Vagina (tissue), 2 donors: ENCODE measurements around the gene CEP70. TPM values are rescaled to one million over a fixed set of nuclear protein-coding genes. Genes with fewer than 3 reads are reported as not detected.
"Not testable (repeated sequence)": the region's sequence is repeated elsewhere in the genome, so short reads cannot be mapped to it uniquely, and the experiment has no call there.

Experiments
- DNase-seq, 2 donors: peaks; one replicate each; pipeline ENCODE4 v3.0.0-alpha.2; 2017; ENCODE audit errors: extremely low spot score in 2 of 2
- H3K27ac ChIP-seq: fragments of 200-600 bp; sonication (generic); one replicate; pipeline ENCODE4 v1.5.1; 2019
- H3K27me3 ChIP-seq: fragments of 200-600 bp; sonication (generic); one replicate; pipeline ENCODE4 v1.5.1; 2019
- H3K36me3 ChIP-seq, 2 donors: fragments of 200-600 bp; sonication (generic); one replicate each; pipeline ENCODE4 v1.5.1; 2017 to 2019
- H3K4me1 ChIP-seq: fragments of 200-600 bp; sonication (generic); one replicate; pipeline ENCODE4 v1.5.1; 2019
- H3K4me3 ChIP-seq, 2 donors: fragments of 200-600 bp; sonication (generic); 1 replicate in 1 of 2; 2 replicates in 1 of 2; pipeline ENCODE4 v1.5.1; 2016 to 2019
- H3K9me3 ChIP-seq: fragments of 200-600 bp; sonication (generic); one replicate; pipeline ENCODE4 v1.5.1; 2019
- CTCF ChIP-seq, 3 experiments: fragments of 450-650 bp in 2 of 3; fragments of 200-600 bp in 1 of 3; sonication (generic) in 1 of 3; IDR thresholded peaks; one replicate each; pipeline ENCODE4 v1.5.1; 2017 to 2019; ENCODE audit warnings: antibody characterized with exemption in 3 of 3, mild to moderate bottlenecking in 2 of 3, moderate library complexity in 2 of 3
- POLR2A ChIP-seq, 2 donors: fragments of 450-650 bp; IDR thresholded peaks; one replicate each; pipeline ENCODE4 v1.6.1; 2017; ENCODE audit warnings: antibody characterized with exemption in 2 of 2, mild to moderate bottlenecking in 2 of 2, moderate library complexity in 2 of 2
- POLR2AphosphoS5 ChIP-seq, 2 donors: sonication (generic); formaldehyde crosslinking; IDR thresholded peaks; one replicate each; pipeline ENCODE4 v1.9.0; 2017; ENCODE audit warnings: antibody characterized with exemption in 2 of 2, mild to moderate bottlenecking in 2 of 2, low read depth in 1 of 2; ENCODE audit not compliant: insufficient read depth in 1 of 2
- intact Hi-C: fragments of 100-400 bp; cut with DNase I; formaldehyde crosslinking; loops from one replicate; pipeline ENCODE4 v1.15.1; 2023
- total RNA-seq: library from RNA; depleted of rRNA; stranded (reverse); fragments of >200 nt; gene quantifications from one replicate; pipeline ENCODE4 v1.2.3, GENCODE V29; 2016

Gene CEP70
- total RNA-seq, 1 donor from 2014 or later = 31.7 TPM

DNA sequence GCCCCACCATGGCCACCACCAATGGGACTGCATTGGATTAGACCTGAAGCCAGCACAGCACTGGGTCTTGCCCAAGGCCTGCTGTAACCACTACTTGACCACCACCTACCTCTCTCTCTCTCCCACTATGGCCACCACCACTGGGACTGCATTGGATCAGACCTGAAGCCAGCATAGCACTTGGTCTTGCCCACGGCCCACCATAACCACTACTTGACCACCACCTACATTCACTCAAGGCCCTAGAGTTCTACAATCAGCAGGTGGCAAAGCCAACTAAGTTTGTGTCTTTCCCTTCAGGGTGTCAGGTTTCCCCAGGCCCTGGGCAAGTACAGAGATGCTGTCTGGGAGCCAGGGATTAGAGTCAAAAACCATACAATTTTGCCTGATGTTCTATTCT, 102.1 kb downstream of the CEP70 start:
- intact Hi-C loops = no loop called here

GRCh38 chr3:138486580-138486979, 107.5 kb downstream of the CEP70 start:
- intact Hi-C loops, H3K4me3 ChIP-seq, DNase-seq, H3K36me3 ChIP-seq, H3K4me1 ChIP-seq, H3K27ac ChIP-seq, H3K27me3 ChIP-seq, H3K9me3 ChIP-seq: not testable (repeated sequence)

More for the DNA sequence above, 102.1 kb downstream of the CEP70 start:
- H3K9me3 ChIP-seq = peaks cover 1% of the 10 kb centered on the region
- no peak overlapping the region for H3K27ac ChIP-seq
- no peak for DNase-seq
- no peaks in the 10 kb centered on the region for H3K27me3 ChIP-seq
- H3K36me3 ChIP-seq = no peaks in the 10 kb centered on the region
- no peaks in the 10 kb centered on the region for H3K4me1 ChIP-seq
- no peak overlapping the region for H3K4me3 ChIP-seq
- no peak for TF ChIP-seq POLR2A (IDR thresholded peaks at IDR 0.05)
- no peak for TF ChIP-seq POLR2AphosphoS5 (IDR thresholded peaks at IDR 0.05; ENCODE audit: insufficient read depth in 1 of 2, low read depth in 1 of 2)

DNA sequence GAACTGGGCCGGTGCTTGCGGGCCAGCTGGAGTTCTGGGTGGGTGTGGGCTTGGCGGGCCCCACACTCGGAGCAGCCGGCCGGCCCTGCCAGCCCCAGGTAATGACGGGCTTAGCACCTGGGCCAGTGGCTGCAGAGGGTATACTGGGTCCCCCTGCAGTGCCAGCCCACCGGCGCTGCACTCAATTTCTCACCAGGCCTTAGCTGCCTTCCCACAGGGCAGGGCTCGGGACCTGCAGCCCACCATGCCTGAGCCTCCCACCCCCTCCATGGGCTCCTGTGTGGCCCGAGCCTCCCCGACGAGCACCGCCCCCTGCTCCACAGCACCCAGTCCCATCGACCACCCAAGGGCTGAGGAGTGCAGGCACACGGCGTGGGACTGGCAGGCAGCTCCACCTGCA, 109.4 kb downstream of the CEP70 start:
- DNase-seq, H3K4me3 ChIP-seq, H3K27ac ChIP-seq, intact Hi-C loops, H3K4me1 ChIP-seq, H3K36me3 ChIP-seq, H3K27me3 ChIP-seq, H3K9me3 ChIP-seq: not testable (repeated sequence)

DNA sequence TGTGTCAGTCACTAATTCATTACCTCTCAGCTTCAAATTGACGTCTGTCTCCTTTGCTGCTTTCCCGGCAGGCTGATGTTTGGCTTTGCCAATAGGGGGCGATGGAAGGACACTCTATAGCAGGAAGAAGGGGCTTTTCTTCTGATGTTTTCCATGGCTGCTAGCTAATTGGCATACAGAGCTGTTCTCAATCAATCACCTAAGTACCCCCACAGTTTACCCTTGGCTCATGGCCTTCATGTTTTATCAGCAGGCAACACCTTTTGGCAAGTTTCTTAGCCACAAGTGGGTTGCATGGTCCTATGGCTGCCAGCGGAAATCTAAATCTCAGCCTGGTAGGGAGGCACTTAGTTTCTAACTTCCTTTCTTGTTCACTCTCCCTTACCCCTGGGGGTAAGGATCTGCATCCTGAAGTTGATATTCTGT, 114.6 kb downstream of the CEP70 start:
- intact Hi-C loops = no loop called here
- Histone ChIP-seq H3K27me3 (no peaks in the 10 kb centered on the region), H3K9me3 (no peaks in the 10 kb centered on the region), H3K4me1 (no peaks in the 10 kb centered on the region), H3K36me3 (no peaks in the 10 kb centered on the region), H3K27ac (no peak overlapping the region), H3K4me3 (no peak overlapping the region)
- no peak for DNase-seq
- TF ChIP-seq POLR2A (IDR thresholded peaks at IDR 0.05) = no peak
- TF ChIP-seq CTCF (IDR thresholded peaks at IDR 0.05) = no peak
- TF ChIP-seq POLR2AphosphoS5 (IDR thresholded peaks at IDR 0.05; ENCODE audit: insufficient read depth in 1 of 2, low read depth in 1 of 2) = no peak

GRCh38 chr3:138477801-138478200, 116.3 kb downstream of the CEP70 start:
- no peak for TF ChIP-seq CTCF (IDR thresholded peaks at IDR 0.05)
- TF ChIP-seq POLR2AphosphoS5 (IDR thresholded peaks at IDR 0.05; ENCODE audit: insufficient read depth in 1 of 2, low read depth in 1 of 2) = no peak
- no peak for TF ChIP-seq POLR2A (IDR thresholded peaks at IDR 0.05)
- Histone ChIP-seq H3K9me3 (no peaks in the 10 kb centered on the region), H3K27me3 (no peaks in the 10 kb centered on the region), H3K4me3 (no peak overlapping the region), H3K27ac (no peak overlapping the region), H3K36me3 (no peaks in the 10 kb centered on the region), H3K4me1 (no peaks in the 10 kb centered on the region)
- intact Hi-C loops = no loop called here
- DNase-seq = no peak

GRCh38 chr3:138477120-138477519, 116.9 kb downstream of the CEP70 start:
- intact Hi-C loops = no loop called here
- Histone ChIP-seq H3K4me1 (no peaks in the 10 kb centered on the region), H3K36me3 (no peaks in the 10 kb centered on the region), H3K27ac (no peak overlapping the region), H3K27me3 (no peaks in the 10 kb centered on the region), H3K9me3 (no peaks in the 10 kb centered on the region), H3K4me3 (no peak overlapping the region)
- no peak for DNase-seq
- TF ChIP-seq CTCF (IDR thresholded peaks at IDR 0.05) (no peak), POLR2A (IDR thresholded peaks at IDR 0.05) (no peak), POLR2AphosphoS5 (IDR thresholded peaks at IDR 0.05; ENCODE audit: insufficient read depth in 1 of 2, low read depth in 1 of 2) (no peak)

DNA sequence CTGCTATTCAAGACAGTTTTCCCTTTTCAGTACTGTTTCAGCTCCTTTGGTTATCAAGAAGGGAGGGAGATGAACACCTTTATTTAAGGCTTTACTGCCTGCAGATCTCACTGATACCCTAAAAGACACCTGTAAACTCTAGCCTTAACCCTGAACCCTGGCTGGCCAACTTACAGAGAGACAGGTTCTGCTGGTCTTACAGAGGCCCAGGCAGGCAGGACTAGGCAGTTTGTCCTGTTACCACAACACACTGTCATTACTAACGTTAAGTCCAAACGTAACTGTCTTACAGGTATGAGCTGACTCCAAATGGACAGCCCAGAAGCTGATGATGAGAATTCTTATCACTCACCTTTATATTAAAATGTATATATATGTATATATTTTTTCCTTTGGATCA, 117.5 kb downstream of the CEP70 start:
- H3K4me3 ChIP-seq = no peak overlapping the region
- H3K27me3 ChIP-seq = no peaks in the 10 kb centered on the region
- H3K27ac ChIP-seq = no peak overlapping the region
- H3K36me3 ChIP-seq = no peaks in the 10 kb centered on the region
- TF ChIP-seq POLR2A (IDR thresholded peaks at IDR 0.05) (no peak), CTCF (IDR thresholded peaks at IDR 0.05) (no peak), POLR2AphosphoS5 (IDR thresholded peaks at IDR 0.05; ENCODE audit: insufficient read depth in 1 of 2, low read depth in 1 of 2) (no peak)
- no peaks in the 10 kb centered on the region for H3K9me3 ChIP-seq
- no peak for DNase-seq
- no peaks in the 10 kb centered on the region for H3K4me1 ChIP-seq
- intact Hi-C loops = no loop called here
